Measurements from ENCODE around the gene TRIM9.

DNA sequence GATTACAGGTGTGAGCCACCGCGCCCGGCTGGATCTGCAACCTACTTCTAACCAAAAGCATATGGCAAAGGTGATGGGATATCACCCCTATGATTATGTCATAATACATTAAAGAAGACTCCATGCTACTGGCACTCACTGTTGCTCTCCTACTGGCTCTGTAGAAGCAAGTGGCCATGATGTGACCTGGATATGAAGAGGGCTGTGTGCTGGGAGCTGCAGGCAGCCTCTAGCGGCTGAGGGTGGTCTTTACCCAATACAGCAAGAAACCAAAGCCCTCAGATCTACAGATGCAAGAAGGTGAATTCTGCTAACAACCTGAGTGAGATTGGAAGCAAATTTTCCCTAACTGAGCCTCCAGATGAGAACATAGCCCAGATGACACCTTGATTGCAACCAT, 34.2 kb upstream of the TRIM9 start:
- TF ChIP-seq, protein P1, sequence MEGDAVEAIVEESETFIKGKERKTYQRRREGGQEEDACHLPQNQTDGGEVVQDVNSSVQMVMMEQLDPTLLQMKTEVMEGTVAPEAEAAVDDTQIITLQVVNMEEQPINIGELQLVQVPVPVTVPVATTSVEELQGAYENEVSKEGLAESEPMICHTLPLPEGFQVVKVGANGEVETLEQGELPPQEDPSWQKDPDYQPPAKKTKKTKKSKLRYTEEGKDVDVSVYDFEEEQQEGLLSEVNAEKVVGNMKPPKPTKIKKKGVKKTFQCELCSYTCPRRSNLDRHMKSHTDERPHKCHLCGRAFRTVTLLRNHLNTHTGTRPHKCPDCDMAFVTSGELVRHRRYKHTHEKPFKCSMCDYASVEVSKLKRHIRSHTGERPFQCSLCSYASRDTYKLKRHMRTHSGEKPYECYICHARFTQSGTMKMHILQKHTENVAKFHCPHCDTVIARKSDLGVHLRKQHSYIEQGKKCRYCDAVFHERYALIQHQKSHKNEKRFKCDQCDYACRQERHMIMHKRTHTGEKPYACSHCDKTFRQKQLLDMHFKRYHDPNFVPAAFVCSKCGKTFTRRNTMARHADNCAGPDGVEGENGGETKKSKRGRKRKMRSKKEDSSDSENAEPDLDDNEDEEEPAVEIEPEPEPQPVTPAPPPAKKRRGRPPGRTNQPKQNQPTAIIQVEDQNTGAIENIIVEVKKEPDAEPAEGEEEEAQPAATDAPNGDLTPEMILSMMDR (conservative IDR thresholded peaks at IDR 0.05 in 1 of 2, IDR thresholded peaks at IDR 0.05 in 1 of 2; ENCODE audit: extremely low read depth in 1 of 2, insufficient read depth in 1 of 2, low read depth in 1 of 2, low read length in 2 of 2) = no peak
- TF ChIP-seq EZH2 (IDR thresholded peaks at IDR 0.05; ENCODE audit: borderline replicate concordance, low read length) = no peak

All from mammary epithelial cell (primary cell).